ENCODE results near the gene CABP2.

The CABP2 gene

GRCh38 chr11:67506426-67507051, 16.7 kb downstream of the CABP2 start:
- no peak for DNase-seq

DNA sequence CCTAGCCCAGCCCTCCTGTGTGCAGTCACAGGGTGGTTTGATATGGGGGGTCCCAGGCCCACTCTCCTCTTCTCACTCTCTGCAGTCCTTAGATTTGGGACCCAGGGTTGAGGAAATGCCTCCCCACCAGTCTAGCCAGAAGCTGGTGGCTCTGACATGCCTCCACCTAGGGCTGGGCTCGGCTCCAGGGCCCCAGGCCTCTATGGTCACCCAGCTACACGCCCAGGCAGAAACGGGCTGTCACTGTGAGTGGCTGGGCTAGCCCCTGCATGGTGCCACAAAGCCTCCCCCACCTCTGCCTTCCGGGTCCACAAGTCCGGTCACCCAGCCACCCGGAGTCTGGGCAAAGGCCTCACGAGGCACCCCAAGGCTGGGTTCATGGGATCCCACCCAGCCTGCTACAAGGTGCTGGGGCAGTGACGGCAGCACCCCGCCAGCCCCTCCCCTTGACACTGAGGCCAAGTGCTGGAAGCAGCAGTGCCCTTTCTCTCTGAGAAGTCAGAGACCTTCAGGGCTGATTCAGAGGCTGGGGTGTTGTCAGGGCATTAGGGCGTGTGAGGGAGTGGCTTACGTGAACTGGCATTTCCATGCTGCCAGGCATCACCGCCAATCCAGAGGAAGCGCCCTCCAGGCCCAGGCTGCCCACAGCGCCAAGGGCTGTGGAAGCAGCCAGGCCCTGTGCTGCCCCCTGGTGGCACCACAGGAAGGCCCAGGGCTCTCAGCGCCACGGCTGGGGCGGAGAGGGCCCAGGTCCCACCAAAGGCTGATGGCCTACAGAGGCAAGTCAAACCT, 17.4 kb downstream of the CABP2 start:
- DNase-seq, result peak; percentile 99

GRCh38 chr11:67504950-67505581, 18.2 kb downstream of the CABP2 start, which contains the start of gene PITPNM1:
PITPNM1 (minus strand) TSS chr11:67505363; CDS start chr11:67504180, 1,183 bp downstream.
- DNase-seq, result peak; percentile 79

- DNase-seq, result peak; percentile 39
These were observed 19.0 kb downstream of the CABP2 start for GRCh38 chr11:67504005-67504949.

DNA sequence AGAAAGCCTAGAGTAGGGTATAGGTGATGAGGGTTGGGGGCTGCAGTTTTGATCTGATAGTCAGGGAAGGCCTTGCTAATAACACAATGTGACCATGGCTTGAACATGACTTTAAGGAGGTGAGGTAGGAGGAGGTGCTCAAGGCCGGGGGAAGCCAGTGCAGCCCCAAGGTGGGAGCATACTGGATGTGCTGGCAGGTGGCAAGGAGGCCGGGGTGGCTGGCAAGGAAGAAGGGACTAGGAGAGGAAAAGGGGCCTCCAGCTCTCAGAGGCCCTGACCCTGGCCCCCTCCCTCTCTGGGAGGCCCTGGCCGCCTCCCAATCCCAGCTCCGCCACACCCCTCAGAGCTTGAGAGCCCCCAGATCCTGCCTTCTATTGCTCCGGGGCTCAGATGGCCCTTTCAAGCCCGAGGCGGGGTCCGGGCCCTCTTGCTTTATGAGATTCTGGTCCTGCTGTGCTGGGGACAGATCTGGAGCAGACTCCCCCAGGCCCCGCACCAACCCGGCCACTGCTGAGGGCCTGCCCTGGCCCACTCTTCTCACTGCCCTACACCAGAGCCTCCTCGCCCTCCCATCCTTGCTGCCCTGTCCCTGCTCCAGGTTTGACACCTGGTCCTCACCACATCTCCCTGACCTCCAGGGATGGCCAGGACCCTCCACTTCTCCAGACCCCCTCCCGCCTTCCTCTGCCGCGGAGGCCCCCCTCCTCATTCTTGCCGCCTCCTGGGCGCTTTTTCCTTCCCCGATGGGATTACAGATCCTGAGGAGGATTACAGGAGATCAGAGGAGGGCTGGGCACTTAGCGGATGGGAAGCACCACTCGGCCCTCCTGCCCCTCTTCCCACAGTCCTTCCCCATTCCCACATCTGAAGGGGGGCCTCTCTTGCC, 19.9 kb downstream of the CABP2 start:
- DNase-seq, result no peak

GRCh38 chr11:67502328-67502979, 20.8 kb downstream of the CABP2 start:
- no peak for DNase-seq

DNA sequence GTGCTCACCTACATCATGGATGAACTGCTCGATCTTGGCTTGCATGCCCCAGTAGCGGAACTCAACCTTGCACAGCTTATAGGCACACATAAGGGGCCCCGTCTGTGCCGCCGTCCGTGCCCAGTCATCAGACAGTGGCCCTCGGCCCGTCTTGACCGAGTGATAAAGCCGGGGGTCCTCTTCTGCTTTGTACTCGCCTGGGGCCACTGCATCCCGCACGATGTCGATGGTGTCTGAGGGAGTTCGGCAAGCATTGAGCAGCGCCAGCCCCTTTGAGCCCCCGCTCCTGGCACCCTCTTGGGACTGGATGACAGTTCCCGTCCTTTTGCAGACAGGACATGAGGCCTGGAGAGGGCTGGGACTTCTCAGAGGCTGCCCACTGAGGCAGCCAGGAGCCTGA, 21.4 kb downstream of the CABP2 start:
- no peak for DNase-seq

DNA sequence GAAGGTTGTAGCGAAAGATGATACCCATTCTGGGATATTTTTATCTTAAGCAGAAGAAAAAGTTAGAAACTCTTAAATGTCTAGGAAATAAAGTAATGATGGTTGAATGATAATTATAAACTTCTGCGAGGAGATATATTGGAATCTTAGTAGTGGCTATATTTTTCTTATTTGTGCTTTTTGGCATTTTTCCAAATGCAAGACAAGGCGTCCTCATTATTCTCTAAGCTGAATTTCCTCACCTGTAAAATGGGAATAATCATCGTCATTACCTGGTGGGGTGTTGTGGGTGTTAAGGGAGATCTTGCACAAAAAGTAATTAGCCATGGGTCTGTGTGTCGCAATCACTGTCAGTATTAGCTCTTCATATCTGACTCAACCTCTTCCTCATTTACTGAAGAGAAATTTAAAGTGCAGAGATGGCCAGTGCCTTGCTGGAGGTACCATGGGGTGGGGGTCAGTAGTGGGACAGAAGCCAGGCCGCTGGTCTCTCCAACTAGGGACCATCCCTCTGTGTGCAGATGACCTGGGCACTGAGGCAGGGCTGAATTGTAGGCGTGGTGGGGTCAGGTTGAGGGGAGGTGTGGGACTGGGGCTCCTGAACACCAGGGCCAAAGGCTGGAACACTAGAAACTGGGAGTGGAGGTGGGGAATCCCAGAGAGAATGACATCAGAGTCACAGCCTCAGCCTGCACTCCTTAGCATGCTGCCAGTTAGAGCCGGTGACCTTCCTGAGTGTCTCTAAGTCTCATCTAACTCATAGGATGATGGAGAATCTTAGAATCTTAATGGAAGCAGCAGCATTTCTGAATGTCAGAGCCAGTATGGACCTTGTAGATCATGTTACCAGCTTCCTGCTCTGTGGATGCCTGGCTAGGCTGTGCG, 22.2 kb downstream of the CABP2 start:
- DNase-seq, result peak; percentile 76

- DNase-seq, result no peak
These were observed 22.8 kb downstream of the CABP2 start for GRCh38 chr11:67500484-67500821.

DNA sequence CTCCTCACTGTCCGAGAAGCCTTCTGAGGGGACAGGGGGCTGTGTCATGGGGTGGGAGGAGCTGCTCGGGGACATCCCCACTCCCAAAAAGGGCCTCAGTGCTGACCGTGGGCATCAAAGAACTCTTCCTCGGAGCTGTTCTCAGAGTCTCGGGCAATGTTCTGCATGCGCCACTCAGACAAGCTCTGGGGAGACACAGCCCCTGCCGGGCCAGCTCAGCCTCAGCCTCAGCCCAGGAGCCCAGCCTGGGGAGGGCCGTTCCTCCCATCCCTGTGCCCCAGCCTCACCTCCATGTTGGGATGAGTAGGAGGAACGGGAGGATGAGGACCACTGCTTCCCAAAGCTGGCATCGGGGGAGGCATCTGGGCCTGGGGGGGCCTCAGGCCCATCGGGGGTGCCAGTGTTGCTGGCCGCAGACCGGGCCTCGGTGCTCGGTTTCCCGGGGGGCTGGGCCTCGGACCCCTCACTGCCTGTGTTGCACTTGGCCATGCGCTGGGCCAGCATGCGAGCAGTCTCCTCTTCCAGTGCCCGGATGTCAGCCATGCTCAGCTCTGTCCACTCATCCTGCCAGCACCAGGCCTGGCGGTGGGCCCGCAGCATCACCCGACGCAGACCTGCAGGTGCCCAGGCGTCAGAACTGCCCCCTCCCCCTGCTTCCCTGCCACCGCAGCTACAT, 23.3 kb downstream of the CABP2 start:
- DNase-seq, result no peak

DNA sequence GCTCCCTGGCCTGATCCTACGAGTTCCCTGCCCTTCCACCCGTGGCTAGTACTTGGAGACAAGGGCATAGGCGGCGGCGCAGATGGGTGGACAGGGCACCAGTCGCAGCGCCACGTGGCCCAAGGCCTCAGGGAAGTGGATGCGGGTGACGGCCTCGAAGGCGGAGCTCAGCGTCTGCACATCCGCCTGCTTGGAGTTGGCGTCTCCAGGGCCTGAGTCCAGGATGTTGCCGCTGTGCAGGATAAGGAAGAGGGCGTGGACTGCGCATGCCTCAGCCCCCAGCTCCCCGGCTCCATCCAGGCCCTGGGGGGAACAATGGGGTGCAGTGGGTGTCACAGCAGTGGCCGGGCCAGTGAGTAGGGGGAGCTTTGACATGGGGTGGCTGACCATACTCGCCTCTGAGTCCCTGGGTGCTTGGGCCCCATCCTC, 24.7 kb downstream of the CABP2 start:
- DNase-seq, result no peak

DNA sequence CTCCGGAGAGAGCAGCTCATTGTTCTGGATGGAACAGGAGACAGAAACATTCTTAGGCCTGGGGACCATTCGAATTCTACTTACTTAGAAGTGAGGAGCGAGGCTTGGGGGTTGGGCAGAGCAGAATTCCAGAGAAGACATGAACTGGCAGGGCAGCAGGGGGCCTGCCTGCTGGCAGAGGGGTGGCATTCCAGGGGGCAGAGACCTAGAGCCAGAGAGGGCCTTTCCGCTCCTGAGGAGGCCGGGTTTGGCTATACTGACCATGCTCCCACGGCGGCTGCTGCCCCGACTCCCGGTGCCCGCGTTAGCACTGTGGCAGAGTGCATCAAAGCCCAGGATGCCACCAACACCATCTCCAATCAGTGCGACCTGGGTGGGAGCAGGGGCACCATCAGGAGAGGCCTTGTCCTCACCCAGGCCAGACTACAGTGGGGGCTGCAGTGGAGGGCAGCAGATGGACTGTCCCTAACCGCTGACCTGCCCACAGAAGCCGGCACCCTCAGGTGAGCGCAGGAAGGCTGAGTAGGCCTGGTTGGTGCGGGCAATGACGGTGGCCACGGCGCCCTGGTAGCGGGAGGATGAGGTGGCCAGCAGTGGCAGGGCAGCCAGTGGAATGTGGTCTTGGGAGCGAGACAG, 25.5 kb downstream of the CABP2 start:
- DNase-seq, result no peak

DNA sequence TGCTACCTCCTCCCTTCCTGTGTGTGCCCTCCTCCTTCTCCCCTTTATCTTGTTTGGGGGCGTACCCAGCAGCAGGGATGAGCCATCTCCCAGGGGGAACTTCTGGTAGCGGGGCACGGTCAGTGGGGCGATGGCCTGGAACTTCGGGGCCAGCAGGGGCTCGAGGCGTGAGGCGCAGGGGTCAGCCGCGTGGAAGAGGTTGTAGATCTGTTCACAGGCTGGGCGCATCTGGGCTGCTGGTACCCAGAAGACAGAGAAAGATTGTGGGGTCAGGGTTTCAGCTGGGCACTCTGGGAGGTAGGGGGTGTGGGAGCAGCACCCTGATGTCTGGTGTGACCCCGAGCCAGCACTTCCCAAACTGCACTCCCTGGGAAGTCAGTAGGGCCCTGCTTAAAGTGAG, 27.1 kb downstream of the CABP2 start:
- no peak for DNase-seq

DNA sequence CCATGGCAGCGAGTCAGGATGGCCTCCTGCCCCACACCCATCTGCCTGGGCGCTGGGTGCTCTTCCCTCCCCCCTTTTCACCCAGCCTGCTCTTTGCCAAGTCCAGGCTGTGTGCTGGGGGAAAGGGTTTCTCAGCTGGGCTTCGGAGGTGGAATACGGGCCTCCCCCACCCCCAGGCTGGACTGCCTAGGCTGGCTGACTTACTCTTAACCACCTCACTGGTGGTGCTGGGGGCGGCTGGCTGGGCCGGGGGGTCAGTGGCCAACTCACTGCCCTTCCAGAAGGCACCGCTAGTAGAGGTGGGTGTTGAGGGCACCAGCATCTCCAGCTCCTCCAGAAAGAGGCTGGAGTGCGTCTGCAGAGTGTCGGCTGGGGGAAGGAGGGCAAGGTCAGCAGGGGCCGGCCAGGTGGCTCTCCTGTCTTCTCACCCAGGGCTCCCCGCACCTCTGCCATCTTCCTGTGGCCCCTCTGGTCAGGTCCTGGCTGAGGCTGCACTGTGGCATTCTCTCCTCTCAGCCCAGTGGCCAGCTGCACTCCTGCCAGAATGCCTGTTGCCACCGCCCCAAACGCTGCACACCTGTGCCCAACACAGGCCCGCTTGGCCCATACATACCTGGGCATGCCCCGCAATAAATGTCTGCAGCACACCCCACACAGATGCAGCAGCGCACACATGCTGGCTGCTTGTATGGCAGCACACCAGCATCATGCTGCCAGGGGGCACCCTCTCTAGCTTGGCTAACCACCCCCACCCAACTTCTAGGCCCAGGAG, 27.8 kb downstream of the CABP2 start:
- DNase-seq, result no peak

GRCh38 chr11:67494371-67495233, 28.6 kb downstream of the CABP2 start:
- DNase-seq, result no peak

DNA sequence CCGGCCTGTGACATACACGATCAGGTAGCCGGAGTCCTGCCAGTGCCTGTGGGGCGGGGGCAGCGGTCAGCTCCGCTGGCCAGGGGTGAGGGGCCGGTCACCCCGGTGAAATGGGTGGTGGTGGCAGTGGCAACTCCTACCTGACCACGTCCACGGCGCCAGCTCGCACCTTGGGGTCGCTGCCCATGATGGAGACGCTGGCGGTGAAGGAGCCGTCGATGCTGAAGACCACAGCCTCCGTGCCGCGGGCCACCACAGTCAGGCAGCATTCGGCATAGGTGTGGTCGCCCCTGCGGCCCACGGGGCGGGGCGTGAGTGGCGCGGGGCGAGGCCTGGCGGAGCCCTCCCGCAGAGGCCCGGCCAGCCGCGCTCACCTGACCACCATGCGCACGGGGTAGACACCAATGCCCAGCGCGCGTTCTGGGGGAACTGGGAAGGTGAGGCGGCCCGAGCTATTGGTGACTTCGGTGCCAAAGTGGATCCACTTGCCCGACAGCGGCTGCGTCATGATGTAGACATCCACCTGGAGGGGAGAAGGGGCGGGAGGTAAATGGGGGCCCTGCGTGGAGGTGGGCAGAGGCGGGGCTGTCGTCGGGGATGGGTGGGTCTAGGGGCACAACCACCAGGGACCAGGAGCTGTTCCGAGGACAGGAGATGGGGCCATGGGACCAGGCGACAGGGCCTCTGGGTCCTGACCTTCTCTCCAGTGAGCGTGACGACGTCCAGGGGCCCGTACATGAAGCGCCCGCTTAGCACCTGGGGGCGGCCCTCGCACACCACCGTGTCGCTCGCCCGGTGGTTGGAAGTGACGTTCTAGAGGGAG, 29.5 kb downstream of the CABP2 start:
- no peak for DNase-seq

All from suppressor macrophage treated with lipopolysaccharide for 4 hours (primary cell).